Endothelial cell of umbilical vein (primary cell): ENCODE data around the gene AGT. TPM values are rescaled to one million over a fixed set of nuclear protein-coding genes. Genes with fewer than 3 reads are reported as not detected.

ENCODE experiments used
- BruUV-seq: library from RNA; stranded (reverse); fragments of 400-500 nt; replicated peaks from 2 replicates; lab custom pipeline; 2021; lab: Mats Ljungman, UMichigan
- CTCF ChIA-PET: fragments of 300-600, 350-600 bp; sonication (Branson Sonifier 250); formaldehyde crosslinking; loops from one replicate; lab custom pipeline; 2021; ENCODE audit warnings: antibody characterized with exemption, inconsistent platforms; lab: Charles Lee
- POLR2A ChIA-PET: fragments of 300-600, 350-600 bp; sonication (Branson Sonifier 250); formaldehyde crosslinking; loops from one replicate; lab custom pipeline; 2021; ENCODE audit warnings: antibody characterized with exemption, inconsistent platforms; lab: Charles Lee
- DNase-seq: peaks from one replicate; pipeline ENCODE4 v3.0.0-alpha.2; 2011; ENCODE audit warnings: low read depth, low spot score
- FAIRE-seq: peaks from 2 replicates; lab custom pipeline; 2011; peaks lifted over from hg19 to GRCh38; lab: Jason Lieb, UNC
- H2AFZ ChIP-seq: 2 replicates; pipeline ENCODE4 v1.6.0; 2012; ENCODE audit warnings: low read depth, low read length, control low read depth, inconsistent platforms
- H3K27ac ChIP-seq: 2 replicates; pipeline ENCODE4 v1.5.1; 2011; ENCODE audit warnings: low read depth, mild to moderate bottlenecking, control low read depth, low read length, moderate library complexity; ENCODE audit not compliant: insufficient read depth
- H3K27me3 ChIP-seq, 2 experiments: 2 replicates each; pipeline versions ENCODE4 v1.6.0 to v1.6.1; 2011; ENCODE audit warnings: low read length in 2 of 2, mixed read lengths in 1 of 2; ENCODE audit not compliant: control insufficient read depth in 2 of 2, insufficient read depth in 2 of 2
- H3K36me3 ChIP-seq, 2 experiments: 2 replicates in 1 of 2; 3 replicates in 1 of 2; pipeline ENCODE4 v1.5.1; 2011; ENCODE audit warnings: low read length in 2 of 2, mild to moderate bottlenecking in 1 of 2, moderate library complexity in 1 of 2; ENCODE audit not compliant: control insufficient read depth in 2 of 2, insufficient read depth in 2 of 2; ENCODE audit errors: extremely low read depth in 1 of 2
- H3K4me1 ChIP-seq: 3 replicates; pipeline ENCODE4 v1.5.1; 2011; ENCODE audit warnings: mild to moderate bottlenecking, low read length; ENCODE audit not compliant: control insufficient read depth, insufficient read depth; ENCODE audit errors: extremely low read depth
- H3K4me2 ChIP-seq: 2 replicates; pipeline ENCODE4 v1.6.1; 2011; ENCODE audit warnings: low read length, control low read depth, mixed read lengths; ENCODE audit not compliant: insufficient read depth
- H3K4me3 ChIP-seq, 3 experiments: fragments of 200-600 bp in 1 of 3; sonication (generic), shearing (Covaris generic) in 1 of 3; replicated peaks in 1 of 3; 2 replicates each; pipeline ENCODE4 v1.5.1; 2011 to 2016; ENCODE audit warnings: control low read depth in 3 of 3, low read length in 3 of 3, mild to moderate bottlenecking in 2 of 3, inconsistent platforms in 1 of 3, low read depth in 1 of 3, moderate library complexity in 1 of 3; ENCODE audit not compliant: insufficient read depth in 1 of 3
- H3K79me2 ChIP-seq: 2 replicates; pipeline ENCODE4 v1.6.0; 2012; ENCODE audit warnings: low read length, inconsistent platforms; ENCODE audit not compliant: control insufficient read depth, insufficient read depth
- H3K9ac ChIP-seq: replicated peaks from 2 replicates; pipeline ENCODE3; 2011; ENCODE audit warnings: low read length, control low read depth; ENCODE audit not compliant: insufficient read depth; ENCODE audit errors: extremely low read depth
- H3K9me1 ChIP-seq: replicated peaks from 3 replicates; pipeline ENCODE4 v1.6.0; 2011; ENCODE audit warnings: mild to moderate bottlenecking, low read length; ENCODE audit not compliant: control insufficient read depth, insufficient read depth; ENCODE audit errors: extremely low read depth
- H3K9me3 ChIP-seq: replicated peaks from 2 replicates; pipeline ENCODE4 v1.5.1; 2012; ENCODE audit warnings: low read length, inconsistent platforms; ENCODE audit not compliant: control insufficient read depth, insufficient read depth
- H4K20me1 ChIP-seq: replicated peaks from 2 replicates; pipeline ENCODE3; 2011; ENCODE audit warnings: mild to moderate bottlenecking, low read length; ENCODE audit not compliant: control insufficient read depth, insufficient read depth; ENCODE audit errors: extremely low read depth
- EZH2 ChIP-seq: IDR thresholded peaks from 2 replicates; pipeline ENCODE4 v1.6.1; 2012; ENCODE audit warnings: borderline replicate concordance, low read depth, mild to moderate bottlenecking, moderate library complexity, low read length, inconsistent platforms; ENCODE audit not compliant: severe bottlenecking
- FOS ChIP-seq: IDR thresholded peaks from 2 replicates; pipeline ENCODE4 v1.6.1; 2011; ENCODE audit warnings: mild to moderate bottlenecking, low read length, moderate library complexity, borderline replicate concordance; ENCODE audit not compliant: insufficient read depth
- GATA2 ChIP-seq: IDR thresholded peaks from 2 replicates; pipeline ENCODE4 v1.7.0; 2011; ENCODE audit warnings: low read depth, mild to moderate bottlenecking, moderate library complexity, mixed read lengths, low read length; ENCODE audit not compliant: insufficient read length, insufficient read depth
- JUN ChIP-seq: IDR thresholded peaks from 2 replicates; pipeline ENCODE4 v1.6.1; 2011; ENCODE audit warnings: borderline replicate concordance, low read depth; ENCODE audit not compliant: insufficient read length, insufficient read depth
- MYC ChIP-seq: IDR thresholded peaks from one replicate; pipeline ENCODE4 v1.6.1; 2011; ENCODE audit warnings: mild to moderate bottlenecking, low read depth, low read length
- POLR2A ChIP-seq: IDR thresholded peaks from 2 replicates; pipeline ENCODE4 v1.6.1; 2012; ENCODE audit warnings: low read depth, mild to moderate bottlenecking, control low read depth, low read length
- POLR2AphosphoS5 ChIP-seq: IDR thresholded peaks from 2 replicates; pipeline ENCODE4 v1.6.1; 2012; ENCODE audit warnings: low read depth, mild to moderate bottlenecking, control low read depth, low read length, moderate library complexity; ENCODE audit not compliant: insufficient read depth
- dilution Hi-C: fragments of 300-500 bp; cut with MboI; formaldehyde crosslinking; loops from one replicate; pipeline ENCODE4 v1.15.0; 2019; ENCODE audit warnings: low sequenced_read_pairs; ENCODE audit not compliant: extremely low pct_ligation_motif_present
- intact Hi-C: fragments of 100-400 bp; cut with micrococcal nuclease; formaldehyde crosslinking; loops from one replicate; pipeline ENCODE4 v1.10.0; 2022
- polyA plus RNA-seq, 4 experiments: library from polyadenylated mRNA; depleted of rRNA in 3 of 4; stranded (reverse) in 3 of 4; unstranded in 1 of 4; fragments of >200 nt; gene quantifications; 2 replicates each; pipeline versions ENCODE4 v1.2.1 to v1.2.3, GENCODE V29; 2011 to 2012; ENCODE audit warnings: missing spikeins in 1 of 4
- total RNA-seq: library from RNA; stranded (reverse); gene quantifications from 2 replicates; pipeline ENCODE4 v1.2.3, GENCODE V29; 2021
- TF ChIP-seq, protein P1 (sequence below): IDR thresholded peaks from 2 replicates; pipeline ENCODE4 v1.6.1; 2011; ENCODE audit not compliant: insufficient read depth, insufficient read length
- TF ChIP-seq, protein P2 (sequence below), 2 donors: IDR thresholded peaks; 1 replicate in 1 of 2; 2 replicates in 1 of 2; pipeline ENCODE4 v1.5.1; 2011; ENCODE audit warnings: low read length in 2 of 2, mild to moderate bottlenecking in 2 of 2, moderate library complexity in 2 of 2, control low read depth in 1 of 2, inconsistent platforms in 1 of 2, low read depth in 1 of 2; ENCODE audit not compliant: insufficient read depth in 1 of 2; ENCODE audit errors: extremely low read depth in 1 of 2

The AGT gene
- total and polyA plus RNA-seq, 2 donors (not counting 3 experiments of a cell fraction or from before 2014, with no cell fraction given), result not detected

DNA sequence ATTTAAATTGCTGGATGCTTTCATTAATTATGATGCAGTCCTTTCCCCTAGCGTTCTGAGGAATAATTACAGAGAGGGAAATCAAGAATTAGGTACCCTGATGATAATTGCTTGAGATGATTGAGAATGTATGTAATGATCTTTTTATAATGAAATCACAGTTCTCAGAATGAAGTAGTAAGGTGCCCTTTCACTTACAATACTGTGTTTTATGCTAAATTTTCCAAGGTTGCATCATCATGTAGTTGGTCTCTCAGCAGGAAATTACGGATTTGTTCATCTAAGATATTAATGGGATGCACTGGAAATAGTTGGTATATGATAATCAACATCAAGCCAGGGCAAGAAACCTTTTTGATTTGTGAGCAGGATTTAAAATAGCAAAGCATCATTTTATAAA lies 34.1 kb downstream of the AGT start:
- POLR2A ChIA-PET, result no interaction called here
- no peak for FAIRE-seq
- H3K36me3 ChIP-seq, result peaks cover 3 to 12% of the 10 kb centered on the region in 2 experiments

DNA sequence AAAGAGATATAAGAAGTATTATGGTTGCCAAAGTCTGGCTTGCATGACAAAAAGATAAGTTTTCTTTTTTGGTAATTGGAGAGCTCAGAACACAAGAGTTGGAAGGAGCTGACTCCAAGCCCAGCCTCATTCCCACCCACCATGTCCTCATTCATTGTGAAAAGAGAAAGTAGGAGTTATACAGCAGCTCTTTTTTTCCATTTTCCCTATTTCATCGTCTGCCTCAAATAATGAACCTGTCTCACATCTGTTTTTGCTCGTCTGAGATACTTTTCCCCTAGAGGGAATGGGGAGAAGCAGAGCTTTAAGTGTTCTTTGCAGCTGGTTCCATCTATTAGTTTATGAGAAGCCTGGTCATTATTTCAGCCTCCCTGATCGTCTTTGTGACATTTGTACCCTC lies 34.7 kb downstream of the AGT start:
- Histone ChIP-seq H3K4me3 (no peak overlapping the region), H4K20me1 (no peaks in the 10 kb centered on the region), H3K4me2 (no peak overlapping the region), H2AFZ (no peak overlapping the region), H3K9ac (no peak overlapping the region), H3K79me2 (no peaks in the 10 kb centered on the region), H3K27ac (no peak overlapping the region), H3K9me1 (no peaks in the 10 kb centered on the region), H3K9me3 (no peaks in the 10 kb centered on the region), H3K36me3 (peaks cover 3 to 10% of the 10 kb centered on the region in 2 experiments), H3K4me1 (peaks cover 4% of the 10 kb centered on the region), H3K27me3 (no peaks in the 10 kb centered on the region)
- TF ChIP-seq GATA2 (no peak), POLR2A (no peak), MYC (no peak), FOS (no peak), JUN (no peak), POLR2AphosphoS5 (no peak), EZH2 (no peak)
- TF ChIP-seq, protein P1, sequence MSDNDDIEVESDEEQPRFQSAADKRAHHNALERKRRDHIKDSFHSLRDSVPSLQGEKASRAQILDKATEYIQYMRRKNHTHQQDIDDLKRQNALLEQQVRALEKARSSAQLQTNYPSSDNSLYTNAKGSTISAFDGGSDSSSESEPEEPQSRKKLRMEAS, result no peak
- TF ChIP-seq, protein P2, sequence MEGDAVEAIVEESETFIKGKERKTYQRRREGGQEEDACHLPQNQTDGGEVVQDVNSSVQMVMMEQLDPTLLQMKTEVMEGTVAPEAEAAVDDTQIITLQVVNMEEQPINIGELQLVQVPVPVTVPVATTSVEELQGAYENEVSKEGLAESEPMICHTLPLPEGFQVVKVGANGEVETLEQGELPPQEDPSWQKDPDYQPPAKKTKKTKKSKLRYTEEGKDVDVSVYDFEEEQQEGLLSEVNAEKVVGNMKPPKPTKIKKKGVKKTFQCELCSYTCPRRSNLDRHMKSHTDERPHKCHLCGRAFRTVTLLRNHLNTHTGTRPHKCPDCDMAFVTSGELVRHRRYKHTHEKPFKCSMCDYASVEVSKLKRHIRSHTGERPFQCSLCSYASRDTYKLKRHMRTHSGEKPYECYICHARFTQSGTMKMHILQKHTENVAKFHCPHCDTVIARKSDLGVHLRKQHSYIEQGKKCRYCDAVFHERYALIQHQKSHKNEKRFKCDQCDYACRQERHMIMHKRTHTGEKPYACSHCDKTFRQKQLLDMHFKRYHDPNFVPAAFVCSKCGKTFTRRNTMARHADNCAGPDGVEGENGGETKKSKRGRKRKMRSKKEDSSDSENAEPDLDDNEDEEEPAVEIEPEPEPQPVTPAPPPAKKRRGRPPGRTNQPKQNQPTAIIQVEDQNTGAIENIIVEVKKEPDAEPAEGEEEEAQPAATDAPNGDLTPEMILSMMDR (IDR thresholded peaks at IDR 0.05; ENCODE audit: extremely low read depth in 1 of 2, insufficient read depth in 1 of 2, low read depth in 1 of 2, low read length in 2 of 2), result no peak
- POLR2A ChIA-PET, result no interaction called here
- DNase-seq, result no peak
- BruUV-seq, result no TSS peak
- FAIRE-seq, result no peak
- intact Hi-C loops (no loop called here), dilution Hi-C loops (no loop called here)
- CTCF ChIA-PET, result no interaction called here

More for the DNA sequence above, 34.1 kb downstream of the AGT start:
- no peaks in the 10 kb centered on the region for H3K27me3 ChIP-seq
- no peak overlapping the region for H3K4me3 ChIP-seq
- H3K9ac ChIP-seq, result no peak overlapping the region
- no peaks in the 10 kb centered on the region for H4K20me1 ChIP-seq
- H3K79me2 ChIP-seq, result no peaks in the 10 kb centered on the region
- intact Hi-C loops (no loop called here), dilution Hi-C loops (no loop called here)
- no peak overlapping the region for H3K27ac ChIP-seq
- DNase-seq, result no peak
- H3K4me2 ChIP-seq, result no peak overlapping the region
- no TSS peak for BruUV-seq
- H3K9me1 ChIP-seq, result no peaks in the 10 kb centered on the region
- no peak overlapping the region for H2AFZ ChIP-seq
- peaks cover 4% of the 10 kb centered on the region for H3K4me1 ChIP-seq
- no peaks in the 10 kb centered on the region for H3K9me3 ChIP-seq
- CTCF ChIA-PET, result no interaction called here
- no peak for TF ChIP-seq GATA2
- TF ChIP-seq POLR2A, result no peak
